HG02981 (cell line): ENCODE results near the gene TPT1.

ENCODE experiments used
- ATAC-seq: cut with Tn5 transposase; IDR thresholded peaks from one replicate; pipeline ENCODE4 v1.9.1; 2021; ENCODE audit warnings: mild to moderate bottlenecking, moderate library complexity; ENCODE audit not compliant: unreplicated experiment

Gene TPT1

GRCh38 chr13:45336025-45336800, 4.8 kb downstream of the TPT1 start:
- ATAC-seq: no peak

DNA sequence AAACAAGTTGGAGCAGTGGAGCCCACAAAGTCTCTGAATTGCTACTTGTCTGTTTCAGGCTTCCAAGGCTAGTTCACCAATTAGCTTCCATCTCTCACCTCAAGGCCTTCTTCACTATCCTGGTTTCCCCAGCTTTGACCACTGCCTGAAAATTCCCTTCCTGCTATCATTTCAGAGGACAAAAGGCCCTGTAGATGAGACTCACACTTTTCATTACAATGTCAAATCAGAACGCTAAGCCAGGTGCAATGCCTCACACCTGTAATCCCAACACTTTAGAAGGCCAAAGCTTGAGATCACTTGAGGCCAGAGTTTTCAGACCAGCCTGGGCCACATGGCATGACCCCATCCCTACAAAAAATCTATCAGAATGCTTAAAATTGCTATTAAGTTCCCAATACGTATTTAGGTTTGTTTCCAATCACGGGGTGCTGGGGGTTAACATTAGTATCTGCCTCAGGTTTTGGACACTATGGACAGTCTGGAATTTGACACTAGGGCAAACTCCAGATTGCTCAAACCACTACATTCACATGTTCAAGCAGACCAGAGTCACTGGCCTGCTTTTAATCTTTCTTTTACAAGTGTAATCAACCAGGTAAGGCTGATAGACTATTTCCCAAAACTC, 5.5 kb downstream of the TPT1 start:
- ATAC-seq: no peak

DNA sequence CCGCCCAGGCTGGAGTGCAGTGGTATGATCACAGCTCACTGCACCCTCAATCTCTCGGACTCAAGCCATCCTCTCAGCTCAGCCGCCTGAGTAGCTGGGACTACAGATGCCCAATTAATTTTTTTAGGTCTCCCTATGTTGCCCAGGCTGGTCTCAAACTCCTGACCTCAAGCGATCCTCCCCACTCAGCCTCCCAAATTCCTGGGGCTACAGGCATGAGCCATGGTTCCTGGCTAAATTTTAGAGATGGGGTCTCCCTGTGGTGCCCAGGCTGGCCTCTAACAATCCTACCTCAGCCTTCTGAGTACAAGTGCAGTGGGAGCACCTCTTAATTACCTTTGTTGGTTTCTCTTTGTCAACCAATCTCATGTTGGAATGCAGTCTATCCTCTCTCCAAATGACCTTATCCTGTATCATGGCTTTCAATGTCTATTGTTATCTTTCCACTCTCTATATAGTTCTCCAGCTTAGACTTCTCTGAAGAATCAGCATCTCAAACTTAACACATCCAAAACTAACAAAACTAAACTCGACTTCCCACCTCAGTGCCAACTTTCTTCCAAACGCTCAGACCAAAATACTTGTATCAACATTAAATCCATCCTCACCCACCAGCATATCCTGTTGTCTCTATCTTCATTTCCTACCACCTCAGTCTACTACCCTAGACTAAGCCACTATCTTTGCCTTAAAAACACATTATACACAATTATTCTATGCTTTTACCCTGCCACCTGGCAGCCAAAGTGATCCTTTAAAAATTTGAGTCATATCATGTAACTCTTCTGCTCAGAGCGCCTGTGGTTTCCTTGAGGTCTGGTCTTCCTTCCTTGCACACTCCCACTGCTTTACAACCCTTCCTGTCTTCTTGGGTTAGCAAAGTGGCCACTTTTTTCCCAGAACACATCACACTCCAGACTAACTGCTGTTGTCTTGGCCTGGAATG, 6.7 kb downstream of the TPT1 start:
- no peak for ATAC-seq

GRCh38 chr13:45333251-45333976, 7.6 kb downstream of the TPT1 start:
- no peak for ATAC-seq

- no peak for ATAC-seq
Observed at GRCh38 chr13:45332831-45333219, 8.2 kb downstream of the TPT1 start.

DNA sequence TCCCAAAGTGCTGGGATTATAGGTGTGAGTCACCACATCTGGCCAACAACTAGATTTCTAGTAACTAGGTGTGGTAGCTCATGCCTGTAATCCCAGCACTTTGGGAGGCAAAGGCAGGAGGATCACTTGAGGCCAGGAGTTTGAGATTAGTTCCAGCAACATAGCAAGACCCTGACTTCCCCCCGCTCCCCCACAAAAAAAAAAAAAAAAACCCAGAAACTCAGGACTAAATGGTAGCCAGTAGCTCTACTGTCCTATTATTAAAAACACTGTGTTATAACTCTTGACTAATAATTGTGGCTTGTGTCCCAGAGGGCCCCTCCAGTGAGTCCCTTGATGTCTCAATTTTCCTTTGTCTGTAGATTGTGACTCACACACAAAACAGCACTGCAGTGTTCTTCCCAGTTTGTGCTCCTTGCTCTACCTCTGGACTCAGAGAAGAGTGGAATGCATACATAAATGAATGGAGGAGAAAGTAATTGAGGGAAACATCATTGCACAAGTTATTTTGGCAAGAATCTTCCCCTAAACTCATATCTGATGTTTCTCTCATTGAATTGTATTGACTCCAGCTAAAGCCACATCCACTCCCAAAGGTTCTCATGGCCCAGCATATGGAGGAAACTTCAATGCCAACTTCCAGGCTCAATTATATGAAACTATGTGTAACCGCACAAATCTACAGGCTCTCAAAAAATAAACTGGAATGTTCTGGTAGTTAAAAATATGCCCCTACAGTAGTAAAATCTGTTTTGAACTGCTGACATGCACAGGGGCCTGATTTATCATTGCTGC, 8.8 kb downstream of the TPT1 start:
- ATAC-seq: no peak

GRCh38 chr13:45331692-45332035, 9.3 kb downstream of the TPT1 start:
- ATAC-seq: no peak

DNA sequence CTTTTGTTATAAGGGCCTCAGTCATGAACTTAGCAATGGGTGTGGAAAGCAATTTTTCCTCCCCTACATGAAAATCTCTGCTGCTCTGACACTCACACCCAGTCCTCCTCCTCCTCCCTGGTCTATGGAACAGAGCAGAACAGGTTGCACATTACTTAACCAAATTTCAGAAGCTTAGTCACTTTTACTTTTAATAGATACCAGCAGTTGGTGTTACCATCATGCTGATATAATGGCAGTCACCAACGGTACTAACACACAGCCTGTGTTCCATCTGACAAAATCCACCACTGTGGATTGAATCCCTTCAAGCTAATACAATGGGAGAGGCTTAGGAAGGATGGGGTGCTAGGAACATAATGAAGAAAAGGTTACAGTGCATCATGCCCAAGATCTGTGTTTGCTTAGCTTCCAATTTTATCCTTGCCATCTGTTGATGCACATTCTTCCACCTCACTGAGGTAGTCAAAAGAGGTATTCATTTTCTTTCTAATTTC, 9.8 kb downstream of the TPT1 start:
- ATAC-seq: no peak

GRCh38 chr13:45328661-45329111, 12.3 kb downstream of the TPT1 start:
- no peak for ATAC-seq

DNA sequence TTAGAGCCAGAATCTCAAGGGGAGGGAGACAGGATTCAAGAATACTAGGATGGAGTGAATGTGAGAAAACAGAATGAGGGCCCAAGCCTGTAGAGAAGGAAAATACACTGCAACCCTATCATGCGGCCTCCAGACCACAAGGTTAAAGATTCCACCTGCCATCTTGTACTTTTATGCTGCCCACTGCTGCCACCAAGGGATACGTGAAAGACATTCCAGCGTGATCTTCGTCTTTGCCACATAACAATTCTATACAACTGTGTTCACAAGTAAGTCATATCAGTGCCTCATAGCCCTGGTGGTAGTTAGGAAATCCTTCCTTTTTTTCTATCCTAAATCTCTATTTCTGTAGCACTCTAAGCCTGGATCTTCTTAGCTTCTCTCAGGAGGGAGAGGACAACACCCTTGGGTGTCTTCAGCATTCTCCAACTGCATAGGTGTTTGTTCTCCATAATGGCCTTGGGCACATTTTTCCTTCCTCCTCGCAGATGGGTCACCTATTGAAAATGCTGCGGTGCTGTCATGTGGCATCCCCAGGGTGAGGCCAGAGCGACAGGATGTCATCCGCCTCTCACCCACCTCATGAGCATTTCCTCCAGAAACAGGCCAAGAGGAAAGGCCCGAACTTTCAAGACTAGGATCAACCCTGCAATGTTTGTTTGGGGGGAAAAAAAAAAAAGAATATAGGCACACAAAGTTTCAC, 13.6 kb downstream of the TPT1 start:
- ATAC-seq: no peak

DNA sequence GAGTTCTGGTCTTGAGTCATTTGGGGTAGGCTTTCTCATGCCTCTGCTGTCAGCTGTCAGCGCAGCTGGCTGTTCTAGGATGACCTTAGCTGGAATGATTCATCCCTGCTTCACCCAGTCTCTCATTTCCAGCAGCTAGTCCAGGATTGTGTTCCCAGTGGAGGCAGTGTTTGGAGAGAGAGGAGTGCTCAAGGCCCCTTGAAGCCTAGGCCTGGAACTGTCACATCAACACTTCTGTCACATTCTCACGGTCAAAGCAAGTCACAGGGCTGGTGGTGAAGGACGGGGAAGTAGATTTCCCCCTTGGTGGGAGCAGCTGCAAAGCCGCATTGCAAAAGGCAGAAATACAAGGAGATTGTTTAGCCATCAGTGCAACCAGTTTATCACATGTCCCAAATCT, 15.2 kb downstream of the TPT1 start:
- no peak for ATAC-seq

- ATAC-seq: no peak
Observed at GRCh38 chr13:45320876-45321629, 19.9 kb downstream of the TPT1 start.

- no peak for ATAC-seq
Observed at GRCh38 chr13:45316996-45317395, 24.0 kb downstream of the TPT1 start.

GRCh38 chr13:45316338-45316737, 24.6 kb downstream of the TPT1 start:
- ATAC-seq: no peak

GRCh38 chr13:45315520-45316167, 25.3 kb downstream of the TPT1 start:
- no peak for ATAC-seq

- ATAC-seq: no peak
Observed at GRCh38 chr13:45314822-45315221, 26.2 kb downstream of the TPT1 start.

DNA sequence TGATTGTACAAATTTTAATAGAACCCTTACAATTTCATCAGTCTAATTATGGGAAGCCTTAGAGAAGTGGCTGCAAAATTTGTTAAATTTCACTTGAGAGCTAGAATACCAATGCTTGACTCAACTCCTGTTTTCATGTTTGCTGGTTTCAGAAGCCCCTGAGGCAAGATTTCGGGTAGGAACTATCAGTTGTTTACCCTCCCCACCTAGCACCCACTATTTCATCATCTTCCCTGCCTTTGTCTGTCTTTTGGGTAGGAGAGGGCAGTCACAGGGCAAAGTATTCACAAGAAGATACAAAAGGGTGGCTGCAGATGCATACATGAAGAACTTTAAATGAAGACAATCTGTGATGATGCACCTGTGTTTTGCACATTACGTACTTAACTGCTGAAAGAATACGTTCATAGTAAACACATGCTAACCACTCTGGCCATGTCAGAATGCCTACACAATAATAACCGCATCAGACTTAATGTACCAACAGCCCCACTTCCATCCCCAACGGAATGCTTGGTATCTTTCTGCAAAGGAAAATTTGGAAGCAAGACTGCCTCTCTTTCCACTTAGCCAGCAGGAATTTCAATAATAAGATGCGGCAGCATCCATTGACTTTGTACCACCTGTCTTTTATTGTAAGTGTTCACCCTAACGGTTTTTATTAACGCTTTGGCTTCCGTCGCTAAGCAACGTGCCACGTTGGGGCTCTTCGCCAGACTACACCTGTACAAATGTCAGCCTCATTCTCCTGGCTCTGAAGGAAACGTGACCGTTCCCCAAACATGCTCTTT, 30.4 kb downstream of the TPT1 start:
- peak; percentile 13 for ATAC-seq
